ENCODE results near the gene TRIM69. TPM values are rescaled to one million over a fixed set of nuclear protein-coding genes. Genes with fewer than 3 reads are reported as not detected.

The TRIM69 gene
- total RNA-seq, 1 donor = 17.9 TPM

GRCh38 chr15:44796508-44796907 lies 60.2 kb downstream of the TRIM69 start:
- TF ChIP-seq CTCF (IDR thresholded peaks at IDR 0.05; ENCODE audit: insufficient read depth, low read length) = no peak
- DNase-seq (ENCODE audit: low read depth) = no peak
- no peak overlapping the region for H3K4me3 ChIP-seq (ENCODE audit: low read depth, low read length)

- no peak overlapping the region for H3K4me3 ChIP-seq (ENCODE audit: low read depth, low read length)
- peak; percentile 52 for TF ChIP-seq CTCF (IDR thresholded peaks at IDR 0.05; ENCODE audit: insufficient read depth, low read length)
- peak; percentile 32 for DNase-seq (ENCODE audit: low read depth)
Observed at GRCh38 chr15:44798826-44799225, 62.5 kb downstream of the TRIM69 start.

- TF ChIP-seq CTCF (IDR thresholded peaks at IDR 0.05; ENCODE audit: insufficient read depth, low read length) = no peak
- DNase-seq (ENCODE audit: low read depth) = peak; percentile 8
- no peak overlapping the region for H3K4me3 ChIP-seq (ENCODE audit: low read depth, low read length)
Observed at GRCh38 chr15:44801364-44801763, 65.0 kb downstream of the TRIM69 start.

- no peak for TF ChIP-seq CTCF (IDR thresholded peaks at IDR 0.05; ENCODE audit: insufficient read depth, low read length)
- no peak overlapping the region for H3K4me3 ChIP-seq (ENCODE audit: low read depth, low read length)
- DNase-seq (ENCODE audit: low read depth) = peak; percentile 9
Observed at GRCh38 chr15:44801797-44802196, 65.5 kb downstream of the TRIM69 start.

GRCh38 chr15:44802336-44802735 lies 66.0 kb downstream of the TRIM69 start:
- no peak for TF ChIP-seq CTCF (IDR thresholded peaks at IDR 0.05; ENCODE audit: insufficient read depth, low read length)
- no peak overlapping the region for H3K4me3 ChIP-seq (ENCODE audit: low read depth, low read length)
- DNase-seq (ENCODE audit: low read depth) = no peak

- TF ChIP-seq CTCF (IDR thresholded peaks at IDR 0.05; ENCODE audit: insufficient read depth, low read length) = no peak
- H3K4me3 ChIP-seq (ENCODE audit: low read depth, low read length) = no peak overlapping the region
- peak; percentile 69 for DNase-seq (ENCODE audit: low read depth)
Observed at GRCh38 chr15:44804298-44805046, 68.1 kb downstream of the TRIM69 start.

- H3K4me3 ChIP-seq (ENCODE audit: low read depth, low read length) = no peak overlapping the region
- no peak for TF ChIP-seq CTCF (IDR thresholded peaks at IDR 0.05; ENCODE audit: insufficient read depth, low read length)
- DNase-seq (ENCODE audit: low read depth) = no peak
Observed at GRCh38 chr15:44808557-44808956, 72.2 kb downstream of the TRIM69 start.

Measured in fibroblast of the aortic adventitia (primary cell).